ENCODE results near the gene AHRR. TPM values are rescaled to one million over a fixed set of nuclear protein-coding genes. Genes with fewer than 3 reads are reported as not detected.

The AHRR gene
- total RNA-seq, 6 experiments from 2014 or later, result 30.9 to 55.7 (median 51.9) TPM

- Mint-ChIP-seq H3K36me3 (ENCODE audit: low read depth) (peaks cover 62% of the 10 kb centered on the region), H3K4me3 (no peak overlapping the region), H3K4me1 (ENCODE audit: low read depth) (peaks cover 11% of the 10 kb centered on the region), H3K9me3 (peaks cover 14% of the 10 kb centered on the region), H3K27ac (no peak overlapping the region), H3K27me3 (ENCODE audit: insufficient read depth) (no peaks in the 10 kb centered on the region; the same call in none of the 2 replicates)
- no peak for DNase-seq
- TF ChIP-seq CTCF (IDR thresholded peaks at IDR 0.05), result no peak
Observed at GRCh38 chr5:453725-454481, 132.4 kb downstream of the AHRR start.

GRCh38 chr5:454936-455335, 133.4 kb downstream of the AHRR start:
- H3K27me3 Mint-ChIP-seq (ENCODE audit: insufficient read depth), result no peaks in the 10 kb centered on the region; the same call in none of the 2 replicates

GRCh38 chr5:455806-456205, 134.3 kb downstream of the AHRR start:
- Mint-ChIP-seq H3K27ac (no peak overlapping the region), H3K9me3 (peaks cover 14% of the 10 kb centered on the region), H3K36me3 (ENCODE audit: low read depth) (peaks cover 61% of the 10 kb centered on the region)

More at GRCh38 chr5:454936-455335, 133.4 kb downstream of the AHRR start:
- peaks cover 14% of the 10 kb centered on the region for H3K9me3 Mint-ChIP-seq
- H3K36me3 Mint-ChIP-seq (ENCODE audit: low read depth), result peaks cover 61% of the 10 kb centered on the region
- DNase-seq, result no peak
- H3K4me1 Mint-ChIP-seq (ENCODE audit: low read depth), result peaks cover 19% of the 10 kb centered on the region
- no peak for TF ChIP-seq CTCF (IDR thresholded peaks at IDR 0.05)
- H3K4me3 Mint-ChIP-seq, result no peak overlapping the region
- H3K27ac Mint-ChIP-seq, result no peak overlapping the region

GRCh38 chr5:456351-457194, 135.1 kb downstream of the AHRR start:
- DNase-seq, result no peak
- TF ChIP-seq CTCF (IDR thresholded peaks at IDR 0.05), result no peak
- peaks cover 55% of the 10 kb centered on the region for H3K36me3 Mint-ChIP-seq (ENCODE audit: low read depth)
- H3K4me3 Mint-ChIP-seq, result no peak overlapping the region
- H3K9me3 Mint-ChIP-seq, result peaks cover 11% of the 10 kb centered on the region
- peaks cover 19% of the 10 kb centered on the region for H3K4me1 Mint-ChIP-seq (ENCODE audit: low read depth)
- no peak overlapping the region for H3K27ac Mint-ChIP-seq
- no peaks in the 10 kb centered on the region; the same call in none of the 2 replicates for H3K27me3 Mint-ChIP-seq (ENCODE audit: insufficient read depth)

More at GRCh38 chr5:455806-456205, 134.3 kb downstream of the AHRR start:
- peaks cover 19% of the 10 kb centered on the region for H3K4me1 Mint-ChIP-seq (ENCODE audit: low read depth)
- H3K4me3 Mint-ChIP-seq, result no peak overlapping the region
- no peak for DNase-seq
- H3K27me3 Mint-ChIP-seq (ENCODE audit: insufficient read depth), result no peaks in the 10 kb centered on the region; the same call in none of the 2 replicates
- TF ChIP-seq CTCF (IDR thresholded peaks at IDR 0.05), result no peak

- H3K27me3 Mint-ChIP-seq (ENCODE audit: insufficient read depth), result no peaks in the 10 kb centered on the region; the same call in none of the 2 replicates
- H3K9me3 Mint-ChIP-seq, result peaks cover 3% of the 10 kb centered on the region; the same call in 1 of the 2 replicates
- no peak overlapping the region for H3K4me3 Mint-ChIP-seq
- peaks cover 19% of the 10 kb centered on the region for H3K4me1 Mint-ChIP-seq (ENCODE audit: low read depth)
- no peak for TF ChIP-seq CTCF (IDR thresholded peaks at IDR 0.05)
- H3K27ac Mint-ChIP-seq, result no peak overlapping the region
- no peak for DNase-seq
- H3K36me3 Mint-ChIP-seq (ENCODE audit: low read depth), result peaks cover 55% of the 10 kb centered on the region
Observed at GRCh38 chr5:457195-457961, 135.9 kb downstream of the AHRR start.

All from HFFc6 (cell line).